ENCODE results near the gene MEIOB. TPM values are rescaled to one million over a fixed set of nuclear protein-coding genes. Genes with fewer than 3 reads are reported as not detected.

MEIOB gene
- total and polyA plus RNA-seq, 8 donors, result 0.13 TPM; not detected in 7

- Histone ChIP-seq H3K4me1 (peaks cover 19 to 50% (median 43%) of the 10 kb centered on the region in 4 donors), H3K36me3 (peaks cover 17 to 78% (median 75%) of the 10 kb centered on the region in 4 donors), H3K4me3 (no peak overlapping the region), H3K9me3 (no peaks in the 10 kb centered on the region), H3K27me3 (no peaks in the 10 kb centered on the region), H3K27ac (no peak overlapping the region)
- no peak for TF ChIP-seq EP300 (IDR thresholded peaks at IDR 0.05)
- no peak for TF ChIP-seq POLR2A (IDR thresholded peaks at IDR 0.05)
- no peak for TF ChIP-seq CTCF (IDR thresholded peaks at IDR 0.05)
- TF ChIP-seq POLR2AphosphoS5 (IDR thresholded peaks at IDR 0.05), result no peak
- WGBS, 5 donors, result 53 to 77% (median 59%) methylated on average over 18 to 25 of the region's 25 CpGs
- intact Hi-C loops (cut with DNase I; ENCODE audit: low total_unique reads), result no loop called here
- peak in 1 of 2 donors; percentile 12 for DNase-seq
Measured at GRCh38 chr16:1789643-1790045, 82.3 kb downstream of the MEIOB start.

GRCh38 chr16:1788708-1789100 lies 83.3 kb downstream of the MEIOB start:
- Histone ChIP-seq H3K9me3 (no peaks in the 10 kb centered on the region), H3K4me1 (peaks cover 18 to 50% (median 43%) of the 10 kb centered on the region in 4 donors), H3K27ac (no peak overlapping the region), H3K36me3 (peaks cover 17 to 78% (median 75%) of the 10 kb centered on the region in 4 donors), H3K4me3 (no peak overlapping the region), H3K27me3 (no peaks in the 10 kb centered on the region)
- 63 to 83% (median 67%) methylated on average over 12 to 19 of the region's 19 CpGs for WGBS, 5 donors
- intact Hi-C loops (cut with DNase I; ENCODE audit: low total_unique reads), result no loop called here
- TF ChIP-seq POLR2AphosphoS5 (IDR thresholded peaks at IDR 0.05) (no peak), EP300 (IDR thresholded peaks at IDR 0.05) (no peak), CTCF (IDR thresholded peaks at IDR 0.05) (no peak), POLR2A (IDR thresholded peaks at IDR 0.05) (no peak)
- DNase-seq, result peak in 1 of 2 donors; percentile 11

- DNase-seq, result peak in 1 of 2 donors; percentile 2
- Histone ChIP-seq H3K4me1 (peaks cover 23 to 49% (median 44%) of the 10 kb centered on the region in 4 donors), H3K27ac (no peak overlapping the region), H3K4me3 (no peak overlapping the region), H3K36me3 (peaks cover 17 to 78% (median 75%) of the 10 kb centered on the region in 4 donors), H3K9me3 (no peaks in the 10 kb centered on the region), H3K27me3 (no peaks in the 10 kb centered on the region)
- WGBS, 5 donors, result 88 to 90% (median 89%) methylated on average over 34 to 38 of the region's 38 CpGs
- intact Hi-C loops (cut with DNase I; ENCODE audit: low total_unique reads), result no loop called here
- no peak for TF ChIP-seq POLR2AphosphoS5 (IDR thresholded peaks at IDR 0.05)
- no peak for TF ChIP-seq POLR2A (IDR thresholded peaks at IDR 0.05)
- TF ChIP-seq CTCF (IDR thresholded peaks at IDR 0.05), result no peak
- no peak for TF ChIP-seq EP300 (IDR thresholded peaks at IDR 0.05)
Measured at GRCh38 chr16:1788095-1788707, 83.8 kb downstream of the MEIOB start.

GRCh38 chr16:1787322-1788094 lies 84.5 kb downstream of the MEIOB start:
- Histone ChIP-seq H3K9me3 (no peaks in the 10 kb centered on the region), H3K4me1 (peaks cover 23 to 42% (median 38%) of the 10 kb centered on the region in 4 donors), H3K4me3 (no peak overlapping the region), H3K27ac (no peak overlapping the region), H3K36me3 (peaks cover 17 to 75% (median 73%) of the 10 kb centered on the region in 4 donors), H3K27me3 (no peaks in the 10 kb centered on the region)
- 85 to 92% (median 89%) methylated on average over 28 to 44 of the region's 44 CpGs for WGBS, 5 donors
- no peak for TF ChIP-seq EP300 (IDR thresholded peaks at IDR 0.05)
- TF ChIP-seq POLR2A (IDR thresholded peaks at IDR 0.05), result no peak
- no peak for TF ChIP-seq POLR2AphosphoS5 (IDR thresholded peaks at IDR 0.05)
- no peak for TF ChIP-seq CTCF (IDR thresholded peaks at IDR 0.05)
- peak in 1 of 2 donors; percentile 3 for DNase-seq
- intact Hi-C loops (cut with DNase I; ENCODE audit: low total_unique reads), result no loop called here

Data from stomach (tissue), 9 donors.